ENCODE results near the gene RALGPS2.

The RALGPS2 gene

GRCh38 chr1:178797590-178797989 is 72.5 kb downstream of the RALGPS2 start:
- H3K4me2 ChIP-seq (ENCODE audit: insufficient read depth, low read length, poor library complexity, severe bottlenecking) = no peak overlapping the region
- H2BK12ac ChIP-seq (ENCODE audit: low read length) = no peak overlapping the region
- no peak overlapping the region for H3K27ac ChIP-seq (replicated peaks; ENCODE audit: low read length)
- no CpG with 5 or more reads among the region's 2 CpGs for WGBS, 2 donors (ENCODE audit: extremely low coverage in 2 of 2, insufficient read length in 2 of 2, insufficient replicate concordance in 1 of 2)
- no peak overlapping the region for H3K14ac ChIP-seq (ENCODE audit: low read length)
- H2BK5ac ChIP-seq (ENCODE audit: low read length) = no peak overlapping the region
- H2AK5ac ChIP-seq (ENCODE audit: low read depth, low read length) = no peak overlapping the region
- H3K9me3 ChIP-seq (replicated peaks in 1 of 2; ENCODE audit: control insufficient read depth in 2 of 2, insufficient read depth in 1 of 2, low read depth in 1 of 2, low read length in 2 of 2) = peaks cover 0 to 5% of the 10 kb centered on the region in 2 donors
- no peak overlapping the region for H3K4me3 ChIP-seq (ENCODE audit: low read length in 2 of 2)
- H4K8ac ChIP-seq (ENCODE audit: low read depth, low read length) = no peak overlapping the region
- H2AFZ ChIP-seq (ENCODE audit: low read length) = no peak overlapping the region
- H3K23ac ChIP-seq (ENCODE audit: low read depth, low read length, poor library complexity) = no peak overlapping the region
- H3K4me1 ChIP-seq (ENCODE audit: control insufficient read depth in 2 of 2, insufficient read depth in 1 of 2, low read depth in 1 of 2, low read length in 2 of 2) = no peaks in the 10 kb centered on the region
- H3K18ac ChIP-seq (ENCODE audit: low read length) = no peak overlapping the region
- no peak overlapping the region for H3K4ac ChIP-seq (ENCODE audit: low read length)
- no peaks in the 10 kb centered on the region for H3K79me1 ChIP-seq (ENCODE audit: low read depth, low read length)
- no peak overlapping the region for H2BK120ac ChIP-seq (ENCODE audit: low read depth, low read length)
- no peak overlapping the region for H3K9ac ChIP-seq (ENCODE audit: low read depth, low read length, poor library complexity)
- DNase-seq (ENCODE audit: low spot score) = no peak
- peaks cover 1 to 12% of the 10 kb centered on the region in 2 donors for H3K36me3 ChIP-seq (replicated peaks in 1 of 2; ENCODE audit: control insufficient read depth in 2 of 2, insufficient read depth in 2 of 2, low read length in 2 of 2)
- no peak overlapping the region for H2BK15ac ChIP-seq (ENCODE audit: low read length)
- no peaks in the 10 kb centered on the region for H3K27me3 ChIP-seq (ENCODE audit: control insufficient read depth in 3 of 3, insufficient read depth in 3 of 3, low read depth in 1 of 3, low read length in 3 of 3)
- H4K91ac ChIP-seq (ENCODE audit: low read depth, low read length, poor library complexity) = no peak overlapping the region

GRCh38 chr1:178798232-178798861 is 73.3 kb downstream of the RALGPS2 start:
- Histone ChIP-seq H3K4ac (ENCODE audit: low read length) (no peak overlapping the region), H3K23ac (ENCODE audit: low read depth, low read length, poor library complexity) (no peak overlapping the region), H3K18ac (ENCODE audit: low read length) (no peak overlapping the region), H3K27me3 (ENCODE audit: control insufficient read depth in 3 of 3, insufficient read depth in 3 of 3, low read depth in 1 of 3, low read length in 3 of 3) (no peaks in the 10 kb centered on the region), H3K14ac (ENCODE audit: low read length) (no peak overlapping the region), H2AK5ac (ENCODE audit: low read depth, low read length) (no peak overlapping the region), H2BK12ac (ENCODE audit: low read length) (no peak overlapping the region), H2BK120ac (ENCODE audit: low read depth, low read length) (no peak overlapping the region), H2BK15ac (ENCODE audit: low read length) (no peak overlapping the region), H3K27ac (replicated peaks; ENCODE audit: low read length) (no peak overlapping the region), H4K91ac (ENCODE audit: low read depth, low read length, poor library complexity) (no peak overlapping the region), H3K4me1 (ENCODE audit: control insufficient read depth in 2 of 2, insufficient read depth in 1 of 2, low read depth in 1 of 2, low read length in 2 of 2) (no peaks in the 10 kb centered on the region), H2BK5ac (ENCODE audit: low read length) (no peak overlapping the region), H3K9ac (ENCODE audit: low read depth, low read length, poor library complexity) (no peak overlapping the region), H4K8ac (ENCODE audit: low read depth, low read length) (no peak overlapping the region), H3K4me3 (ENCODE audit: low read length in 2 of 2) (no peak overlapping the region), H3K4me2 (ENCODE audit: insufficient read depth, low read length, poor library complexity, severe bottlenecking) (no peak overlapping the region), H2AFZ (ENCODE audit: low read length) (no peak overlapping the region), H3K9me3 (replicated peaks in 1 of 2; ENCODE audit: control insufficient read depth in 2 of 2, insufficient read depth in 1 of 2, low read depth in 1 of 2, low read length in 2 of 2) (peaks cover 0 to 5% of the 10 kb centered on the region in 2 donors), H3K79me1 (ENCODE audit: low read depth, low read length) (no peaks in the 10 kb centered on the region), H3K36me3 (replicated peaks in 1 of 2; ENCODE audit: control insufficient read depth in 2 of 2, insufficient read depth in 2 of 2, low read length in 2 of 2) (peaks cover 1 to 12% of the 10 kb centered on the region in 2 donors)
- no CpG with 5 or more reads among the region's 6 CpGs for WGBS, 2 donors (ENCODE audit: extremely low coverage in 2 of 2, insufficient read length in 2 of 2, insufficient replicate concordance in 1 of 2)
- no peak for DNase-seq (ENCODE audit: low spot score)

GRCh38 chr1:178802873-178803272 is 77.8 kb downstream of the RALGPS2 start:
- Histone ChIP-seq H2BK15ac (ENCODE audit: low read length) (no peak overlapping the region), H3K4me3 (ENCODE audit: low read length in 2 of 2) (no peak overlapping the region), H2BK120ac (ENCODE audit: low read depth, low read length) (no peak overlapping the region), H3K18ac (ENCODE audit: low read length) (no peak overlapping the region), H2BK12ac (ENCODE audit: low read length) (no peak overlapping the region), H3K4me2 (ENCODE audit: insufficient read depth, low read length, poor library complexity, severe bottlenecking) (no peak overlapping the region), H2BK5ac (ENCODE audit: low read length) (no peak overlapping the region), H3K79me1 (ENCODE audit: low read depth, low read length) (peaks cover 2% of the 10 kb centered on the region), H3K9me3 (replicated peaks in 1 of 2; ENCODE audit: control insufficient read depth in 2 of 2, insufficient read depth in 1 of 2, low read depth in 1 of 2, low read length in 2 of 2) (peaks cover 0 to 5% of the 10 kb centered on the region in 2 donors), H3K4ac (ENCODE audit: low read length) (no peak overlapping the region), H2AK5ac (ENCODE audit: low read depth, low read length) (no peak overlapping the region), H3K27me3 (ENCODE audit: control insufficient read depth in 3 of 3, insufficient read depth in 3 of 3, low read depth in 1 of 3, low read length in 3 of 3) (no peaks in the 10 kb centered on the region), H2AFZ (ENCODE audit: low read length) (no peak overlapping the region), H3K14ac (ENCODE audit: low read length) (no peak overlapping the region), H3K4me1 (ENCODE audit: control insufficient read depth in 2 of 2, insufficient read depth in 1 of 2, low read depth in 1 of 2, low read length in 2 of 2) (no peaks in the 10 kb centered on the region), H3K9ac (ENCODE audit: low read depth, low read length, poor library complexity) (no peak overlapping the region), H4K91ac (ENCODE audit: low read depth, low read length, poor library complexity) (no peak overlapping the region), H4K8ac (ENCODE audit: low read depth, low read length) (no peak overlapping the region), H3K36me3 (replicated peaks in 1 of 2; ENCODE audit: control insufficient read depth in 2 of 2, insufficient read depth in 2 of 2, low read length in 2 of 2) (peaks cover 1 to 12% of the 10 kb centered on the region in 2 donors), H3K27ac (replicated peaks; ENCODE audit: low read length) (no peak overlapping the region), H3K23ac (ENCODE audit: low read depth, low read length, poor library complexity) (no peak overlapping the region)
- WGBS, 2 donors (ENCODE audit: extremely low coverage in 2 of 2, insufficient read length in 2 of 2, insufficient replicate concordance in 1 of 2) = no CpG with 5 or more reads among the region's 3 CpGs
- no peak for DNase-seq (ENCODE audit: low spot score)

- WGBS, 2 donors (ENCODE audit: extremely low coverage in 2 of 2, insufficient read length in 2 of 2, insufficient replicate concordance in 1 of 2) = no CpG with 5 or more reads among the region's 9 CpGs
- H4K91ac ChIP-seq (ENCODE audit: low read depth, low read length, poor library complexity) = no peak overlapping the region
- no peak overlapping the region for H3K4me3 ChIP-seq (ENCODE audit: low read length in 2 of 2)
- no peak overlapping the region for H2BK120ac ChIP-seq (ENCODE audit: low read depth, low read length)
- no peak for DNase-seq (ENCODE audit: low spot score)
- no peak overlapping the region for H2BK5ac ChIP-seq (ENCODE audit: low read length)
- no peak overlapping the region for H2AFZ ChIP-seq (ENCODE audit: low read length)
- peaks cover 0 to 14% of the 10 kb centered on the region in 2 donors for H3K36me3 ChIP-seq (replicated peaks in 1 of 2; ENCODE audit: control insufficient read depth in 2 of 2, insufficient read depth in 2 of 2, low read length in 2 of 2)
- no peak overlapping the region for H3K18ac ChIP-seq (ENCODE audit: low read length)
- no peak overlapping the region for H3K14ac ChIP-seq (ENCODE audit: low read length)
- H4K8ac ChIP-seq (ENCODE audit: low read depth, low read length) = no peak overlapping the region
- no peaks in the 10 kb centered on the region for H3K9me3 ChIP-seq (replicated peaks in 1 of 2; ENCODE audit: control insufficient read depth in 2 of 2, insufficient read depth in 1 of 2, low read depth in 1 of 2, low read length in 2 of 2)
- no peak overlapping the region for H3K27ac ChIP-seq (replicated peaks; ENCODE audit: low read length)
- H2AK5ac ChIP-seq (ENCODE audit: low read depth, low read length) = no peak overlapping the region
- H2BK15ac ChIP-seq (ENCODE audit: low read length) = no peak overlapping the region
- H3K4me2 ChIP-seq (ENCODE audit: insufficient read depth, low read length, poor library complexity, severe bottlenecking) = no peak overlapping the region
- no peaks in the 10 kb centered on the region for H3K27me3 ChIP-seq (ENCODE audit: control insufficient read depth in 3 of 3, insufficient read depth in 3 of 3, low read depth in 1 of 3, low read length in 3 of 3)
- no peak overlapping the region for H2BK12ac ChIP-seq (ENCODE audit: low read length)
- no peak overlapping the region for H3K4ac ChIP-seq (ENCODE audit: low read length)
- H3K9ac ChIP-seq (ENCODE audit: low read depth, low read length, poor library complexity) = no peak overlapping the region
- no peaks in the 10 kb centered on the region for H3K4me1 ChIP-seq (ENCODE audit: control insufficient read depth in 2 of 2, insufficient read depth in 1 of 2, low read depth in 1 of 2, low read length in 2 of 2)
- no peak overlapping the region for H3K23ac ChIP-seq (ENCODE audit: low read depth, low read length, poor library complexity)
- peaks cover 2% of the 10 kb centered on the region for H3K79me1 ChIP-seq (ENCODE audit: low read depth, low read length)
These were observed 81.7 kb downstream of the RALGPS2 start for GRCh38 chr1:178806665-178807300.
